Measurements from ENCODE around the gene SLC23A3.

DNA sequence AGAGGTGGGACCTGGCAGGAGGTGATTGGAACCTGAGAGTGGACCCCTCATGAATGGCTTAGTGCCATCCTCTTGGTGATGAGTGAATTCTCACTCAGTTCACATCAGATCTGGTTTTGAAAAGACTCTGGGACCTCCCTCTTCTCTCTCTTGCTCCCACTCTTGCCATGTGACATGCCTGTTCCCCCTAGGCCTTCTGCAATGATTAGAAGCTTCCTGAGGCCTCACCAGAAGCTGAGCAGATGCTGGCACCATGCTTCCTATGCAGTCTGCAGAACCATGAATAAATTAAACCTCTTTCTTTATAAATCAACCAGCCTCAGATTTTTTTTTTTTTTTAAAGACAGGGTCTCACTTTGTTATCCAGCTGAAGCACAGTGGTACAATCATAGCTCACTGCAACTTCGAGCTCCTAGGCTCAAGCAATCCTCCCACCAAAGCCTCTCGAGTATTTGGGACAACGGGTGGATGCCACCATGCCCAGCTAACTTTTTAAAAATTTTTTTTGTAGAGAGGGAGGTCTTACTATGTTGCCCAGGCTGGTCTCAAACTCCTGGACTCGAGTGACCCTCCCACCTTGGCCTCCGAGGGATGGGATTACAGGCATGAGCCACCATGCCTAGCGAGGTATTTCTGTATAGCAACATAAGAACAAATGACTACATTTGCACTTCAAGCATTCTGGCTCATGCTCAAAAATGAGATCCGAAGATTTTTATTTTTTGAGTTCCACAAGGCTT lies 34.8 kb upstream of the SLC23A3 start:
- TF ChIP-seq, protein P1, sequence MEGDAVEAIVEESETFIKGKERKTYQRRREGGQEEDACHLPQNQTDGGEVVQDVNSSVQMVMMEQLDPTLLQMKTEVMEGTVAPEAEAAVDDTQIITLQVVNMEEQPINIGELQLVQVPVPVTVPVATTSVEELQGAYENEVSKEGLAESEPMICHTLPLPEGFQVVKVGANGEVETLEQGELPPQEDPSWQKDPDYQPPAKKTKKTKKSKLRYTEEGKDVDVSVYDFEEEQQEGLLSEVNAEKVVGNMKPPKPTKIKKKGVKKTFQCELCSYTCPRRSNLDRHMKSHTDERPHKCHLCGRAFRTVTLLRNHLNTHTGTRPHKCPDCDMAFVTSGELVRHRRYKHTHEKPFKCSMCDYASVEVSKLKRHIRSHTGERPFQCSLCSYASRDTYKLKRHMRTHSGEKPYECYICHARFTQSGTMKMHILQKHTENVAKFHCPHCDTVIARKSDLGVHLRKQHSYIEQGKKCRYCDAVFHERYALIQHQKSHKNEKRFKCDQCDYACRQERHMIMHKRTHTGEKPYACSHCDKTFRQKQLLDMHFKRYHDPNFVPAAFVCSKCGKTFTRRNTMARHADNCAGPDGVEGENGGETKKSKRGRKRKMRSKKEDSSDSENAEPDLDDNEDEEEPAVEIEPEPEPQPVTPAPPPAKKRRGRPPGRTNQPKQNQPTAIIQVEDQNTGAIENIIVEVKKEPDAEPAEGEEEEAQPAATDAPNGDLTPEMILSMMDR (IDR thresholded peaks at IDR 0.05) = no peak
- no peak for TF ChIP-seq ZFX (IDR thresholded peaks at IDR 0.05; ENCODE audit: borderline replicate concordance)
